Loucy (cell line): ENCODE results near the gene MARCOL.

ENCODE experiments used
- EZH2phosphoT487 ChIP-seq: fragments of 200-600 bp; IDR thresholded peaks from 2 replicates; pipeline ENCODE4 v1.6.1; 2018; ENCODE audit warnings: antibody characterized with exemption, mild to moderate bottlenecking, moderate library complexity, borderline replicate concordance
- TF ChIP-seq, protein P1 (sequence below): fragments of 200-600 bp; sonication (generic); conservative IDR thresholded peaks from 2 replicates; pipeline ENCODE4 v1.5.1; 2014; ENCODE audit warnings: mild to moderate bottlenecking, antibody characterized with exemption, low read length

DNA sequence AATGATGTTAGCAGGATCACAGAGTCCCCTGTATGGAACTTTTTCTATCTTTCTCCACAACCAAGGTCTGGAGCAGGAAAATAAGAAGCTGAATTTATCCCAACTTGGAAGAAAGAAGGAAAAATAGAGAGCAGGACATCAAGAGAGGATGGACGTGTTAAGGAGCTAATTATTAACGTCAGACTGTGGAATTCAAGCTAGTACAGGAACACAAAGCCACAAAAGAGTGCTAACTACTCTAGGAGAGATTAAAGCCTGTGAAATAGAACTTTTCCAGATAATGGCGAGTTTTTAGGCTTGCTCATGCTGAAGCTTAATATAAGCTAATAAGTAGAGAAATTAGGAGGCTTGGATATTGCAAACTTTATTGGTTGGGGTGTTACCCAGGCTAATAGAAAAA lies 29.6 kb downstream of the MARCOL start:
- TF ChIP-seq, protein P1, sequence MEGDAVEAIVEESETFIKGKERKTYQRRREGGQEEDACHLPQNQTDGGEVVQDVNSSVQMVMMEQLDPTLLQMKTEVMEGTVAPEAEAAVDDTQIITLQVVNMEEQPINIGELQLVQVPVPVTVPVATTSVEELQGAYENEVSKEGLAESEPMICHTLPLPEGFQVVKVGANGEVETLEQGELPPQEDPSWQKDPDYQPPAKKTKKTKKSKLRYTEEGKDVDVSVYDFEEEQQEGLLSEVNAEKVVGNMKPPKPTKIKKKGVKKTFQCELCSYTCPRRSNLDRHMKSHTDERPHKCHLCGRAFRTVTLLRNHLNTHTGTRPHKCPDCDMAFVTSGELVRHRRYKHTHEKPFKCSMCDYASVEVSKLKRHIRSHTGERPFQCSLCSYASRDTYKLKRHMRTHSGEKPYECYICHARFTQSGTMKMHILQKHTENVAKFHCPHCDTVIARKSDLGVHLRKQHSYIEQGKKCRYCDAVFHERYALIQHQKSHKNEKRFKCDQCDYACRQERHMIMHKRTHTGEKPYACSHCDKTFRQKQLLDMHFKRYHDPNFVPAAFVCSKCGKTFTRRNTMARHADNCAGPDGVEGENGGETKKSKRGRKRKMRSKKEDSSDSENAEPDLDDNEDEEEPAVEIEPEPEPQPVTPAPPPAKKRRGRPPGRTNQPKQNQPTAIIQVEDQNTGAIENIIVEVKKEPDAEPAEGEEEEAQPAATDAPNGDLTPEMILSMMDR, result no peak
- TF ChIP-seq EZH2phosphoT487, result no peak
